GM19239 (cell line): ENCODE data around the gene RASGRP3.
"Not testable (repeated sequence)": the region's sequence is repeated elsewhere in the genome, so short reads cannot be mapped to it uniquely, and the experiment has no call there.

ENCODE experiments used
- DNase-seq: peaks from one replicate; pipeline ENCODE4 v3.0.0; 2011; ENCODE audit warnings: low spot score; ENCODE audit not compliant: insufficient read length
- FAIRE-seq: peaks from 2 replicates; lab custom pipeline; 2011; peaks lifted over from hg19 to GRCh38; lab: Jason Lieb, UNC

The RASGRP3 gene

GRCh38 chr2:33476131-33476792, at the start of gene RASGRP3:
Gene RASGRP3 (plus strand): TSS chr2:33476649. CDS start chr2:33515137, 38,488 bp downstream.
- FAIRE-seq (peak; percentile 90), DNase-seq (no peak)

GRCh38 chr2:33426666-33427231, 49.7 kb upstream of the RASGRP3 start:
- FAIRE-seq (no peak), DNase-seq (no peak)

GRCh38 chr2:33430077-33430476, 46.4 kb upstream of the RASGRP3 start:
- DNase-seq = no peak
- no peak for FAIRE-seq

GRCh38 chr2:33430856-33431255, 45.6 kb upstream of the RASGRP3 start:
- FAIRE-seq (no peak), DNase-seq (no peak)

GRCh38 chr2:33432871-33433270, 43.6 kb upstream of the RASGRP3 start:
- no peak for DNase-seq
- FAIRE-seq = no peak

- DNase-seq (no peak), FAIRE-seq (no peak)
Measured at GRCh38 chr2:33433279-33434235, 42.9 kb upstream of the RASGRP3 start.

- FAIRE-seq (no peak), DNase-seq (no peak)
Measured at GRCh38 chr2:33435518-33435917, 40.9 kb upstream of the RASGRP3 start.

- no peak for FAIRE-seq
- DNase-seq = no peak
Measured at GRCh38 chr2:33436083-33436482, 40.4 kb upstream of the RASGRP3 start.

GRCh38 chr2:33437297-33437696, 39.2 kb upstream of the RASGRP3 start:
- DNase-seq (no peak), FAIRE-seq (no peak)

- no peak for FAIRE-seq
- DNase-seq = no peak
Measured at GRCh38 chr2:33437815-33438214, 38.6 kb upstream of the RASGRP3 start.

- FAIRE-seq (peak; percentile 87), DNase-seq (peak; percentile 28)
Measured at GRCh38 chr2:33441235-33441810, 35.1 kb upstream of the RASGRP3 start.

GRCh38 chr2:33442052-33442451, 34.4 kb upstream of the RASGRP3 start:
- not testable (repeated sequence) for FAIRE-seq, DNase-seq

GRCh38 chr2:33442528-33443079, 33.8 kb upstream of the RASGRP3 start:
- FAIRE-seq (no peak), DNase-seq (no peak)

GRCh38 chr2:33443274-33443829, 33.1 kb upstream of the RASGRP3 start:
- FAIRE-seq = no peak
- no peak for DNase-seq

- peak; percentile 8 for FAIRE-seq
Measured at GRCh38 chr2:33444967-33445366, 31.5 kb upstream of the RASGRP3 start.

GRCh38 chr2:33448220-33448899, 28.1 kb upstream of the RASGRP3 start:
- FAIRE-seq (no peak), DNase-seq (no peak)

More at GRCh38 chr2:33444967-33445366, 31.5 kb upstream of the RASGRP3 start:
- DNase-seq = no peak

GRCh38 chr2:33451214-33451613, 25.2 kb upstream of the RASGRP3 start:
- DNase-seq = no peak
- FAIRE-seq = no peak

GRCh38 chr2:33451825-33452224, 24.6 kb upstream of the RASGRP3 start:
- no peak for FAIRE-seq
- DNase-seq = no peak

- DNase-seq (no peak), FAIRE-seq (no peak)
Measured at GRCh38 chr2:33452545-33452944, 23.9 kb upstream of the RASGRP3 start.
